HG03378 (cell line): Measurements from ENCODE around the gene RPL19.

Experiments
- ATAC-seq: cut with Tn5 transposase; IDR thresholded peaks from one replicate; pipeline ENCODE4 v1.9.1; 2021; ENCODE audit warnings: mild to moderate bottlenecking, moderate library complexity; ENCODE audit not compliant: unreplicated experiment

Gene RPL19

DNA sequence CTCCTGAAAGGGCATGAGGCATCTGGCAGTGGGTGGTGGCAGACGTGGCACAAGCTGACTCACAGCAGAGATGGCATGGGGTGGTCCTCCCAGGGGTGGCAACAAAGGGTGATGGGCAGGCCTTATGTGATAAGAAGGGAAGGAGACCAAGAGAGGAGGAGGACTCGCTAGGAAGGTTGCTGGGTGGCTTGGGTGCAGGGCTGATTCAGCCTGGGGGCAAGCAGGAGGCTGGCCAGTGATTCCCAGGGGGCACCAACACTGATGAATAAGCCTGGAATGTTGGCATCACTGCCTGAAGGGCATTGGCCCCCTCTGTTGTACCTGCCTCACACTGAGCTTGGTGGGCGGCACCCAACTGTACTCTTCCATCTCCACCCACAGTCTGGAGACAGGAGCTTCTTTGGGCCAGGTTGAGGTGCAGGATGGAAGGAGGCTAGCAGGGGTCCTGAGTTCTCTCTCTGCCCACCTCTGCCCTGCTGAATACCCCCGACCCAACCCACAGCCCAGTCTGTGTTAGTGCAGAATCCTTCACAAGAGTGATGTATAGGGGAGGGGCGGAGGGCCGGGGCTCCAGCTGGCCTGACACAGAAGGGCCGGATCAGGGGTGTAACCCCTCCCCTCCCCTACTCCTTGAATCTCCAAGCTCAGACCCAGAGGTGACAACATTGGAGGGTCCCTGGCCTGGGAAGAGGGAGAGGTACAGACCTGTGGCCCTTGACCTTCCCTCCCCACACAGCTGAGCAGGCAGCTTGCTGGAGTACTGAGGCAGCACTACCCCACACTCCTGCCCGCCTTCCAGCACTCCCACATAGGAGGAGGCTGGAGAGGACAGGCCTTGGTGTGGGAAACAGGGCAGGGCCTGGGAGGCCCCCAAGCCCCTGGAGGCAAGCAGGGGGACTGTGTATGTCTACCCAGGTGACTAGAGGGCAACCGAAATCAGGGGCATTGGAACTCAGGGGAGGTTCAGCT, 23.1 kb downstream of the RPL19 start:
- ATAC-seq = no peak

DNA sequence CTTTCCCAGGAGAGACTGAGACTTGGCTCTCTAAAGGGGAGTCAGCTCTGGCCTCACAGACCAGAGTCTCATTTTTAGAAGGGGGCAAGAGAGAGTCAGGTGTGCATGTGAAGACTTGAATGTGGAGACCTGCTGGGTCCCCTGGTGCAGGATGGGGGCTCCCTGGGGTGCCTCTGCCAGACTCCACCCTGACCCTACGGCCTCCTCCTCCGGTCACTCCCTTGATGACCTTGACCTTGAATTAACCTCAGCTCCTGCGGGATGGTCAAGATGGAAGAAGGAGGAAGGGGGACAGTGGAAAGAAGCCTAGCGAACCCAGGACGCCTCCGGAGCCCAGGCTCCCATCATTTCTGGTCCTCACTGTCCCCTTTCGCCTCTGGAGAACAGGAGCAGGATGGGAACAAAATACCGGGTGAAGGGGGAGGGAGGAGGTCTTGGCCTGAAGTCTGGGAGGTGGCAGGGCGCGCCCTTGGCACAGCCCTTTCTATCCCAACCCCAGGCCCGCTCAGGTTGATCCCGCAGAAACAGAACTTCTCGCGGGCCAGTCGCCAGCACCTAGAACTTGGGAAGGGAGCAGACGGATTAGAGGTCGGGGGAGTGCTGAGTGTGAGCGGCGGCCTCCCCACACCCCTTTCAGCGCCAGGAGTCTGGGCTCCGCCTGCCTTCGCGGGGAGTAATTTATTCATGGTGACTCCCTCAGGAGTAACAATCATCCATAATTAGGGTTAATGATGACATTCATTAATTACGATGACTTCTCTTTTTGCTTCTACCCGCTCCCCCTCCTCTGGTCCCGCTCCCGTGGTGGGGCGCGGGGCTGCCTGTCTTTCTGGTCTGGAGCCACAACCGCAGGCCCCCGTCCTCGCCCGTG, 24.1 kb downstream of the RPL19 start:
- no peak for ATAC-seq

DNA sequence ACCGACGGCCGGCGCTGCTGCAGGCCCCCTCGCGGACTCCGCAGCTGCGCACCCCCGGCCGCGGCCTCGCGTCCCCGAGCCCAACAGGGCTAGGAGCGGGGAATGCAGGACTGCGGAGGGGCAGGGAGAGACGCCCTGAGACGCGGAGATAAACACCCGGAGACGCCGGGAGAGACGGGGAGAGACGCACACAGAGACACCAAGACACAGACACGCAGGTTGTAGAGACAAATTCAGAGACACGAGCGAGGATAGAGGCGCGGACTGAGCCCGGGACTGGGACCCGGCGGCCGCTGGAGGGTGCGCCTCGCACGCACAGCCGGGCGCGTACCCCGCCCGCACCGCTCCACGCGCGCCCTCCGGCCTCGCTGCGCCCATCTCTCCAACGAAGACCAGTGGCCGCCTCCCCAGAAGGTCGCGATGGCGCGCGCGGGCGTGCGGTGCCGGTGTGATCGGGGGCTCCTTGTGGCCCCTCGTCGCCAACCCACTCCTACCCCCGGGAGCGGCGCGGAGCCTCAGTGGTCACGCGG, 24.8 kb downstream of the RPL19 start:
- ATAC-seq = no peak

DNA sequence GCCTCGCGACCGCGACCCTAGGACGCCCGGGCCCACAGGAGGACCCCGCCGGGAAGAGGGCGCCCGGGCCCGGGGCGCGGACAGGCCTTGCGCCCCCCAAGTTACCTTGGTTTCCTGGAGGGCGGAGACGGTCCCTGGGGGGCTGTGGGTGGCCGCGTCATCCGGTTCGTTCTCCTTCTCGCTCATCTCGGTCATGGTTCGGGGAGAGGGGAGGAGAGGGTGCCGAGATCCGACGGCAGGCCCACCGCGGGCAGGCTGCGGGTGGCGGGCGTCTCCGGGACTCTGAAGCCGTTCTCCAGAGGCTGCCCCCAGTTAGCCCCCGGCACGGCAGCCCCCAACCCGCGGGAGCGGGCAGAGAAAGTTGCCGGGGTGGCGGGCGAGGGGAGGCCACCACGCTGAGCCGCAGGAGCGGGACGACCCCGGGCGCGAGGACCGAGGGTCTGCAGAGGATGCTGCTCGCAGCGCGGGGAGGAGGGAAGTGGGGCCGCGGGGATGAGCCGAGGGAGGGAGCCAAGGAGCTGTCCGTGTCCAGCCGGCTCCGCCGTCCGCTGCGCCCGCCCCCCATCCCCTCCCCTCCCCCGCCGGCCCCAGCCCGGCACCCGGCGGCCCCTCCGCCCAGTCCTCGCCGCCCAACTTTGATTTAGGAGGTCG, 25.4 kb downstream of the RPL19 start, which contains the start of gene STAC2:
Gene STAC2, minus strand, starts transcription at position 638 of the 651 bp plus-strand sequence. Its CDS starts 443 bp downstream, at position 195.
- no peak for ATAC-seq

DNA sequence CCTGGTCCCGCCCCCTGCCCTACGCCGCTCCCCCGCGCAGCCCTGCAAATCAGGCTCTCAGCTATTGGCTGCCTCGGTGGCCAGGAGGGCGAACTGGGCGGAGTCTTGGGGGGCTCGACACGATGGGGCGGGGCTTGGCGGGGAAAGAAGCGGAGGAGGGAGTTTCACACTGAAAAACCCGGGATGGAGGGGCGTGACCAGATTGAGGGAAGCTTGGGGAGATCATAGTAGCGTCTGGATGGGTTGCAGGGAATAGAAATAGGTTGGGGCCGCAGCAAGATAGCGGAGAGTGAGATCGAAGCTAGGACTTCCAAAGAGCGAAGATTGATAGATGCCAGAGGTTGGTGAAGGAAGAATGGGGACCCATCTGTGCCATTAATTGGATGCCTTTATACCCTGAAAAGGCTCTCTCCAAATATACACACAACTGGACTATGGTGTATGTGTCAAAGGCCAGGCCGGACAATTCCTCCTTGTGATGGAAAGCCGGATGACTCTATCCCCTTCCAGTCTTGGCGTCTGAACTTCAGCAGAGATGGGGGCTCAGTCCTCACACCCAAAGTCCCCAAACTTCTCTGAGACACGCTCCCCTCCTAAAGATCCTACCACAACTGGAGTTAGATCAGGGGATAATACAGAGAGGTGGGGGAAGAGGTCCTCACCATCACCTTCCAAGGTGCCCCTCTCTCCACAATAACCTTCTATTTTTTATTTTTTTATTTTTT, 26.0 kb downstream of the RPL19 start:
- ATAC-seq = no peak

DNA sequence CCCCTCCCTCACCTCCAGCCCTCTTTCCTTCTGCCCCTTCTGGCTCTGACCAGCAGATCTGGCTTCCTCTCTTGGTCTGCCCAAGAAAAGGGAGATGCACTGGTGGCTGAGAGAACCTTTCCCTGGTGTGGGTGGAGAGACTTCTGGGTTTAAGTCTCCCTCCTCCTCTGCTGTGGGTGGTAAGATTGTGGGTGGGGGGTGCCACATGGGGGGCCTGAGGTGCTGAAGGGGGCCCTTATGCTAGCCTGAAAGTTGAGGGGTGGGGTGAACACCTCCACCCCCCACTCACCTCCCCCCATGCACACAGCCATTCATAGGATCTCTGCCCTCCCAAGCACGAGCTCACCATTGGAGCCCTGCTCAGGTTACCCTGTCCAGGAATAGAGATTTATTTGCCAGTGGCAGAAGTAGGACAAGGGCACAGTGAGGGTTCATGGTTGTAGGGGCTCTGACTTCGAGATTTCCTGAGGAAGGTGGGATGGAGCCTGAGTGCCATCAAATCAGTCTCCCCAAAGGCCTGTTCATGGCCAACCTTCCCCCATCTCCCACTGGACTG, 27.4 kb downstream of the RPL19 start:
- ATAC-seq = no peak

DNA sequence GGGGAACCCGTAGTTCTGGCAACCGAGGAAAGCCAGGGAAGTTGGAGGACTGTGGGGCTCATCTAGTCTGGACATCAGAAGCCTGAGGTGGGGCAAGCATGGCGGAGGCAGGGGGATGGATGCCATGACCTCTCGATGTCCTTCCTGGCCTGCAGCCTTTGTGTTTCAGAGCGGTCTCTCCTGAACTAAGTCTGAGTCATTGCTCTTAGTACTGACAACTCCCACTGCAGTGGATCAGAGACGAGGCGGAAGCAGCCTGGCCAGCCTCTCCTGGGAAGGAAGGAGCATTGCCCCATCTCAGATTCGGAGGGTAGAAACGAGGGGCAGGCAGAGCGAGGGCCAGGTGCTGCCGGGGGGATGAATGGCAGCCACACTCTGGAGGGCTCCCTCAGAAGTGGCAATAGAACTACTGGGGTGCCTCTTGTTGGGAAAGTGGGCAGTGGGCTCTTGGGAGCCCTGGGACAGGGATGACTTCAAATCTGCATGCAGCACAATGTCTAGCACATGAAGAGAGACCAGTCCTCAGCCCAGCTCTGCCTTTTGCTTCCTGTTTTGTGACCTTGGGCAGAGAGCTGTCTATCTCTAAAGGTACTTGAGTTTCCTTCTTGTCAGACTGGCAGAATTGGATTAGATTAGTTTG, 29.3 kb downstream of the RPL19 start:
- no peak for ATAC-seq

DNA sequence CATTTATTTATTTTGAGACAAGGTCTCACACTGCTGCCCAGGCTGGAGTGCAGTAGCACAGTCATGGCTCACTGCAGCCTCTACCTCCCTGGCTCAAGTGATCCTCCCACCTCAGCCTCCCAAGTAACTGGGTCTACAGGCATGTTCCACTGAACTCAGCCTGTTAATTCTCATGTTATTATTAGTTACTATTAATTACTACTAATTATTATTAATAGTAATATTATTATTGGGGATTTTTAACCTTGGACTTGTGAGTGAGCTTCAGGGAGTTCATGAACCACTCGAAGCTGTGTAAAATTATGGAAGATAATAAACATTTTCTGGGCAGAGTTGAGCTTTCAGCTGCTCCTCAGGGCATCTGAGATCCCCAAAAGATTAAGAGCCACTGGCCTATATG, 30.3 kb downstream of the RPL19 start:
- ATAC-seq = no peak

DNA sequence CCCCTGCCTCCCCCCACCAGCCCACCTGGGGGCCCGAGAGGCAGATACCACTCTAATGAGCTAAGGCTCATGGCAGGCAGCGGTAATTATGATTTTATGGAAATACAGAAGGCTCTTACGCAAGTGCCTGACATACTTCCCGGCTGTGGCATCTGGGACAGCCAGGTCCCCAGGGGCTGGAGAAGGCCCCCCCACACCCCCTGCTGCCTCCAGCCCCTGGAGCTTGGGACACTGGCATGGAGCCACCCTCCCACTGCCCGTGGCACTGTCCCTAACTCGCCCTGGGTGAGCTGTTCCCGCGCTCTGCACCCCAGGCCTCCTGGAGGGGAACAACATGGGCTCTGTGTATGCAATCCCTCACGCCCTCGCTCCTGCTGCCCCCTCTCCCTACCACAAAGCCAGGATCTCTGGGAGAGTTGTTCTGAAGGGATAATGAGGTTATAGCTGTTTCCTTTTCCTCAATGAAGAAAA, 31.0 kb downstream of the RPL19 start:
- no peak for ATAC-seq

DNA sequence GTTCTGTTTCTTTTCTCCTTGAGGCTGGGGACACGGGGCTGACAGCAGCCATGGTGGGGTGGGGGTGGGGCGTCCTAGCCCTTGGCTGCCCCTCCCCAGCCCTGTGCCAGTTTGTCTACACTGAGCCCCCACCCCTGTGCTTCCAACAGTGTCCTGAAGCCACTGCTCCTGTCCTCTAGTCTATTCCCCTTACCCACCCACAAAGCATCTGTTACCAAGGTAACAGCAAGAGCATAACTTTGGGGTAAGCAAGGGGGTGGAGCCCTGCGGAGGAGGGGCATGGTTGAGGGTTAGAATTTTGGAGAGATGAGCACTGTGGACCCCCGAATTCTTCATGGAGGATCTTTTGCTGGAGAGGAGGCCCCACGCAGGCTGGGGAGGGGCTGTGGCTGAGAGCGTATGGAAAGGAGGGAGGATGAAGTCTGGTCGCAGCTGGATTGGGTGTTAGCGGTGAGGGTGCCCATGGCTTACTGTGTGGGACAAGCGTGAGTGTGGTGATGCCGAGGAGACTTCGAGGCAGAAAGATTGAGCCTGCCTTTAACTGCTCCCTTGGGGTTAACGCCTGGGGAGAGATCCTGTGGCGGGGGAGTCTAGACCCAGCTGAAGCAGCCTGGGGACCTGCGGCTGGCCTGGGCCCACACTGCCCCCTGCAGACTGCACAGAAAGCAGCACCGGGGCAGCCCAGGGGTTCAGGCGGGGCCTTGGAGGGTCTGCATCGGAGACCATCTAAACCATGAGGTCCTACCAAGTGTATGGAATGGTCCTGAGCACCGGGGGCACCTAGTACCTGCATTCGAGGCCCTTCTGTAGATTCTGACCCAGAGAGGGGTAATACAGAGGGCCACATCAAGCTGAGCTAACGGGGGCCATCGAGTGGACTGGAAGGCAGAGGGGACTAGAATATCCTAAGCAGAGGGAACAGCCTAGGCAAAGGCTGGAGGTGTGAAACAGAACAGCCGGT, 31.8 kb downstream of the RPL19 start:
- no peak for ATAC-seq

DNA sequence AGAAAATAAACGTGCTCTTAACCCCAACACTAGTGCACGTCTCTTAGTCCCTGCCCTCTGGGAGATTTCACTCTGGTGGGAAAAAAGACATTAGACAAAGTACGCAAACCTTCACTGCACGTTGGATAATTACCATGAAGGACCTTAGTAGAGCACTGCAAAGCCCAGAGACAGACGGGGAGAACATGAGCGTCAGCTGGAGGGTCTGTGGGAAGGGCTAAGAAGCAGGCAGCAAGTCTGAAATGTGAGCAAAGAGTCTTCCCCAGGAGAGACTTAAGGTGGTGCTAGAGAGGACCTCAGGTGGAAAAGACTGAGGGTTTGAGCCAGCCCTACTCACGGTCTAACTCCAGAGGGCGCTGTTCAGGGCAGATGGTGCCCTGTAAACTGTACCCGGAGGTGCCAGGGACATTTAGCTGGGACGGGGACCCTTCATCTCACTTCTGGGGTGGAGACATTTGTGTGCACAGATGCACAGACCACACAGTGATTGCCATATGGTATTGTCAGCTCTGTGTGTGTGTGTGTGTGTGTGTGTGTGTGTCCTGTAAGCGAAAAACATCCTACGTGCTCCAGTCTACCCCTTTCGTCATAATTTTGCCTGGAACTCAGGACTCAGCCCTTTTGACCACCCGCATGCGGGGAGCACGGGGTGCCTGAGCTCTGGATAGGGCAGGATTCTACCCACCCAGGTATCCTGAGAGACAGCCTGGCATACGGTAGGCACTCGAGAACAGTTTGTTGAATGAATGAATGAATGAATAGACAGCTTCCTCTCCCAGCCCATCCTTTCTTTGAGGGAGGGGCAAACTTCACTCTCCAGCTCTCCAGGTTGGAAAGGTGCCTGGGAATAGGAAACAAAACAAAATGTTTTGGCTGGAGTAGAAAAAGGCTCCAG, 35.7 kb downstream of the RPL19 start:
- no peak for ATAC-seq

DNA sequence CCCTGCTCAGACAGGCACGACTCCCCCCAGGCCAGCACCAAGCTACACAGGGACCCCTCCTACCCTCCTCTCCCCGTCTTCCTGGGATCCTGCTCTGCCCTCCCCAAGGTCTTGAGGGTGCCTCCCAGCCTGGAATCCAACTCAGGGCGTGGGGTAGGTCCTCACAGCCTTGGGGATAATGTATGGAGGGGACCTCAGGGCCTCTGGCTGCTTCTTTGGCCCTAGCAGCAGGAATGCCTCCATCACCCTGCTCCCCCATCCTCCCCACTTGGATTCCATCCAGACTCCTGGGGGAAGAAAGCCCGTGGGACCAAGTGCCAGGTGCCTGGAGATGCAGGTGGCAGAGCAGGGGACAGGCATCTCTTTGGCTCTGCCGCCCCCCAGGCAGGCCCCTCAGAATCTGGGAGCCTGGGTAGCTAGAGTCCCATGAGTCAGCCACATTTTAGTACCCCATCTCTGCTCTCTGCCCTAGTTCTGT, 36.4 kb downstream of the RPL19 start:
- ATAC-seq = no peak

DNA sequence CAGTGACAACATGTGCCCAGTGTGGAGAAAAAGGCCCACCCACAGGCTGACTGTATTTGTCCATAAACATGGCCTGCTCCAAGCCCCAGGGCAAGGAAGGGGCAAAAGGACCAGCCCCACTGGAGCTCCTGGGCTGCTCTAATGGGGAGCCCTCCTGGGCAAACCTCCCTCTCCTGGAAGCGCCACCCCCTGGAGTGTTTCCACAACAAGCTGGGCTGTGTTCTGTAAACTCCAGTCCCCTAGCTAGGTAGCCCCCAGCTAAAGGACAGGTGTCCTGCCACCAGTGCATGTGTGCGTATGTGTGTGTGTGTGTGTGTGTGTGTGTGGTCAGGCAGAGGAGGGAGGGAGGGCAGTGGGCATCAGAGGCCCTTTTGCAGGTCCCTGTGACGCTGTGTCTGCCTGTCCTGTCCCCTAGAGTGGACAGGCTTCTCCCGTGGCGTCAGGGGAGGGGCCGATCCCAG, 36.9 kb downstream of the RPL19 start:
- ATAC-seq = no peak

DNA sequence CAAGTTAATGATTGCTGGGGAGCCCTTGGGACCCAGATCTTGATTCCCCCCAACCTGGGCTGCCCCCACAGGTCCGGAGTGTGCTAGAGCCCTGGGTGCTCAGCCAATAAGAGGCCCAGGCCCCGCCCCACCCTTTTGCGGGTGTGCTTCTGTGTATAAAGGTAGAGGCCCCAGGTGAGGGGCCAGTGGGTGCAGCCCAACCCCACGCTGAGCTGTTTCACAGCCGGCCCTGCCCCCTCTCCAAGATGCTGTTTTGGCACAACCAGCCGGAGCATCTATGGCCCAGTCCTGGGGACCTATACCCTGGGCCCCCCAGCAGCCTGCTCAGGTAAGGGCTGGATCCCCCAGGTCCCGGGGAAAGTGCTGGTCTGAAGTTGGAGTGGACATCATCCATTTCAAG, 37.5 kb downstream of the RPL19 start:
- ATAC-seq = no peak

DNA sequence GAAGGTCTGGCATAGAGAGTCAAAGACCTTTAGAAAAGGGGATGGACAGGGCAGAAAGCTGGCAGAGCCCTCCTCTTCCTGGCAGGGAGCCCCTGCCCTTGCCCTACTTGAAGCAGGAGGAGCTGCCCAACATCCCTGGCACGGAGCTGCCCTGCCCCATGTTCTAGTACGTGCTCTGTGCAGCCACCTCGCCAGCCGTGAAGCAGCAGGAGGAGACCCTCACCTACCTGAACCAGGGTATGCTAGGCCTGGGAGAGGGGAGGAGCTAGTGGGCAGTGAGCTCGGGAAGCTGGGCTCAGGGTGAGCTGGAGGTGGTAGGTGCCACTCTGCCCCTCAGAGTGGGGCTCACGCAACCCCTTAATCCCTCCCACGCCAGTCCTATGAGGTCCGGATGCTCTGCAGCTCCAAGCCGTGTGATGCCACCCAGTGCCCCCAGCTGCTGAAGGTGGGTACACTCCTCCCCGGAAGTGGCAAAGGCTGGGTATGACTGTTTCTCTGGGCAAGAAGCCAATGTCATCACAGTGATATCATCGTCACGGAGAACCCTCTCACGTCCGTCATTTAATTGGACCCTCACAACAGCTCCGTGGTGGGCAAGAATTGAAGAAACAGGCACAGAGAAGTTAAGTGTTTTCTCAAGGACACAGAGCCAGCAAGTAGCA, 38.4 kb downstream of the RPL19 start:
- ATAC-seq = no peak

DNA sequence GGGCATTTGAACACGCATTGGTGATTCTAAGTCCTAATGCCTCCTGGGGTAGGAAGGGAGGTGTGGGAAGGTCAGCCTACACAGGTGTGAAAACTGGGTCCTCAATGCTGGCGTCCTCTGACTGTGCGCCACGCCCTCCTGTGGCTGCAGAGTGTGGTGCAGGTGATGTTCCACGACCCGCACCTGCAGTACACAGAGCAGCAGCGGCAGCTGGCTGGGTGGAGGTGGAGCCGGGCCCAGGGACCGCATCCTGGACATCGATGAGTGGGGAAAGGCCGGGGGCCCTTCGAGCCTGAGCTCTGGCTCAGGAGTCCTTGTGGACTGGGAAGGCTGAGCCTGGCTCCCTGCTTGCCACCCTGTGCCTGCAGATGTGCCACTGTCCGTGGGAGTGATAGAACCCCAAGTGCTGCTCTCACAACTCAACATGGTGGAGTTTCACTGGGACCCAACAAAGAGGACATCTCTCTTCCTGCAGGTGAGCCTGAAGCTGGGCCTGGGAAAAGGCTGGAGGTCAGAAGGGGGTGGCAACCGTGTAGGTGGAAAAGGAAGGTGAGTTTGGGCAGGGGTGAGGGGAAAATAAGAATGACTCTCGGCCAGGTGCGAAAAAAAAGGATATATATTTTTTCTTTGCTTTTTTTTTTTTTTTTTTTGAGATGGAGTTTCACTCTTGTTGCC, 39.7 kb downstream of the RPL19 start:
- no peak for ATAC-seq
